Naive thymus-derived CD4-positive, alpha-beta T cell (primary cell): Measurements from ENCODE around the gene LHPP. TPM values are rescaled to one million over a fixed set of nuclear protein-coding genes. Genes with fewer than 3 reads are reported as not detected.

ENCODE experiments used
- ATAC-seq: fragments of 150-1000 bp; cut with Tn5 transposase; 2 replicates; pipeline ENCODE4 v1.10.0; 2021; ENCODE audit warnings: mild to moderate bottlenecking, moderate library complexity
- CTCF ChIA-PET: fragments of 350-600 bp; sonication (Branson Sonifier 250); formaldehyde crosslinking; loops from one replicate; lab custom pipeline; 2021; ENCODE audit warnings: antibody characterized with exemption; lab: Charles Lee
- POLR2A ChIA-PET: fragments of 350-600 bp; sonication (Branson Sonifier 250); formaldehyde crosslinking; loops from one replicate; lab custom pipeline; 2021; ENCODE audit warnings: antibody characterized with exemption, inconsistent platforms; lab: Charles Lee
- DNase-seq, 9 donors: peaks; one replicate each; pipeline versions ENCODE4 v3.0.0 to v3.0.0-alpha.2; 2020 to 2022; ENCODE audit warnings: mixed read lengths in 1 of 9
- H3K27ac ChIP-seq: one replicate; pipeline ENCODE4 v1.7.0; 2013; ENCODE audit warnings: mild to moderate bottlenecking, low read depth, low read length, moderate library complexity
- H3K27me3 ChIP-seq, 2 donors: one replicate each; pipeline ENCODE4 v1.7.0; 2013; ENCODE audit warnings: low read length in 2 of 2, mild to moderate bottlenecking in 2 of 2, moderate library complexity in 2 of 2; ENCODE audit not compliant: control insufficient read depth in 2 of 2, insufficient read depth in 2 of 2
- H3K36me3 ChIP-seq, 3 experiments: 1 replicate in 2 of 3; 2 replicates in 1 of 3; pipeline ENCODE4 v1.7.0; 2013; ENCODE audit warnings: low read length in 3 of 3, mild to moderate bottlenecking in 3 of 3, moderate library complexity in 1 of 3; ENCODE audit not compliant: insufficient read depth in 3 of 3, control insufficient read depth in 2 of 3
- H3K4me1 ChIP-seq, 2 donors: one replicate each; pipeline ENCODE4 v1.7.0; 2013; ENCODE audit warnings: low read length in 2 of 2, mild to moderate bottlenecking in 2 of 2, moderate library complexity in 1 of 2; ENCODE audit not compliant: control insufficient read depth in 2 of 2, insufficient read depth in 2 of 2
- H3K4me3 ChIP-seq: 2 replicates; pipeline ENCODE4 v1.7.0; 2013; ENCODE audit warnings: mild to moderate bottlenecking, low read length
- H3K9me3 ChIP-seq, 3 experiments: 1 replicate in 2 of 3; 2 replicates in 1 of 3; pipeline ENCODE4 v1.7.0; 2013; ENCODE audit warnings: low read length in 3 of 3; ENCODE audit not compliant: control insufficient read depth in 2 of 3
- H3K27ac Mint-ChIP-seq, 9 donors: one replicate each; pipeline ENCODE4 v1.8.0; 2020 to 2022; ENCODE audit warnings: mixed read lengths in 9 of 9, mild to moderate bottlenecking in 8 of 9, moderate library complexity in 5 of 9, inconsistent platforms in 2 of 9
- H3K27me3 Mint-ChIP-seq, 5 donors: one replicate each; pipeline ENCODE4 v1.8.0; 2021 to 2022; ENCODE audit warnings: mixed read lengths in 5 of 5, mild to moderate bottlenecking in 1 of 5
- H3K36me3 Mint-ChIP-seq, 5 donors: one replicate each; pipeline ENCODE4 v1.8.0; 2020 to 2022; ENCODE audit warnings: mixed read lengths in 5 of 5, mild to moderate bottlenecking in 3 of 5, inconsistent platforms in 1 of 5
- H3K4me1 Mint-ChIP-seq, 7 donors: one replicate each; pipeline ENCODE4 v1.8.0; 2020 to 2022; ENCODE audit warnings: mixed read lengths in 7 of 7, mild to moderate bottlenecking in 3 of 7, inconsistent platforms in 1 of 7
- H3K4me3 Mint-ChIP-seq, 10 donors: one replicate each; pipeline ENCODE4 v1.8.0; 2020 to 2022; ENCODE audit warnings: mild to moderate bottlenecking in 10 of 10, mixed read lengths in 10 of 10, moderate library complexity in 6 of 10, inconsistent platforms in 2 of 10
- H3K9me3 Mint-ChIP-seq, 11 donors: one replicate each; pipeline ENCODE4 v1.8.0; 2020 to 2022; ENCODE audit warnings: mixed read lengths in 11 of 11, mild to moderate bottlenecking in 4 of 11, inconsistent platforms in 1 of 11, moderate library complexity in 1 of 11
- intact Hi-C, 2 donors: fragments of 100-400 bp; cut with micrococcal nuclease; formaldehyde crosslinking; loops; one replicate each; pipeline ENCODE4 v1.15.1; 2023
- polyA plus RNA-seq, 2 donors: library from polyadenylated mRNA; unstranded; fragments of 300-500 nt; fragmentation: Illumina TruSeq; gene quantifications; one replicate each; pipeline ENCODE4 v1.2.3, GENCODE V29; 2021
- total RNA-seq, 6 experiments: library from RNA in 5 of 6; stranded (reverse) in 5 of 6; gene quantifications; 1 replicate in 5 of 6; 2 replicates in 1 of 6; pipeline ENCODE4 v1.2.3 and lab custom pipeline; 2021 to 2026

The LHPP gene
- total and polyA plus RNA-seq, 7 experiments from 2014 or later = 19.8 to 31.2 (median 23.4) TPM

GRCh38 chr10:124624466-124624865, 162.8 kb downstream of the LHPP start:
- intact Hi-C loops = no loop called here
- ATAC-seq (no peak), DNase-seq (no peak)
- Histone ChIP-seq H3K9me3 (no peaks in the 10 kb centered on the region), H3K4me3 (no peak overlapping the region), H3K27me3 (no peaks in the 10 kb centered on the region), H3K36me3 (peaks cover 0 to 14% (median 0%) of the 10 kb centered on the region in 3 experiments), H3K4me1 (peaks cover 30 to 34% of the 10 kb centered on the region in 2 donors), H3K27ac (no peak overlapping the region)
- peaks cover 0 to 1% (median 0%) of the 10 kb centered on the region in 11 donors for H3K9me3 Mint-ChIP-seq
- H3K36me3 Mint-ChIP-seq = peaks cover 0 to 10% (median 0%) of the 10 kb centered on the region in 5 donors
- peak overlapping the region in 4 of 9 donors; percentile 34 to 81 (median 64) for H3K27ac Mint-ChIP-seq
- peak overlapping the region in 3 of 10 donors; percentile 8 to 57 (median 25) for H3K4me3 Mint-ChIP-seq
- H3K4me1 Mint-ChIP-seq = peaks cover 20 to 60% (median 40%) of the 10 kb centered on the region in 7 donors
- CTCF ChIA-PET = interaction anchor here (0.8 kb wide), 1 partner anchor 104 kb away, joined by 3 read pairs; no protein-coding TSS in a partner anchor
- POLR2A ChIA-PET = interaction anchor here (1.3 kb wide), 1 partner anchor 117 kb away, joined by 4 read pairs; no protein-coding TSS in a partner anchor
- no peaks in the 10 kb centered on the region for H3K27me3 Mint-ChIP-seq

DNA sequence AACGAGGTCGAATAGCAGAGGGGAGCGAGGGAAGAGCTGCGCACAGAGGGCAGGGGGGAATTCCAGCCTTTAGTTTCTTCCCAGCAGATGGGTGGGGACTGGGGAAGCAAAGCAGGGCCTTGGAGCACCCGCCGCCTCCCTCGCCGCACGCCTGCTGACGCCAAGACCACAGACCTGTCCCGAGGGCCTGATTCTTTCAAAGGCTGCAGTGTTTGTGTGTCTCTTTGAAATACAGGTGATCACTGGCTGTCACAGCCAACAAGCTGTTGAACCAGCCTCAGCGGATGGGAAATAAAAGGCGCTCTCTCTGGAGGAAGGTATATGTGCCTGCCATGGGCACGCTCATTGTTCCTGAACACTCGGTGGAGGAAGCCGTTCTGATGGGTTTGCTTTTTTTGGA, 163.3 kb downstream of the LHPP start:
- Histone ChIP-seq H3K4me3 (no peak overlapping the region), H3K4me1 (peaks cover 27 to 30% of the 10 kb centered on the region in 2 donors), H3K9me3 (no peaks in the 10 kb centered on the region), H3K27me3 (no peaks in the 10 kb centered on the region), H3K27ac (no peak overlapping the region), H3K36me3 (peaks cover 0 to 14% (median 0%) of the 10 kb centered on the region in 3 experiments)
- no peak for ATAC-seq
- Mint-ChIP-seq H3K27ac (peak overlapping the region in 7 of 9 donors; percentile 34 to 93 (median 70)), H3K27me3 (no peaks in the 10 kb centered on the region), H3K9me3 (peaks cover 0 to 1% (median 0%) of the 10 kb centered on the region in 11 donors), H3K36me3 (peaks cover 0 to 10% (median 0%) of the 10 kb centered on the region in 5 donors), H3K4me1 (peaks cover 21 to 60% (median 39%) of the 10 kb centered on the region in 7 donors), H3K4me3 (peak overlapping the region in 6 of 10 donors; percentile 8 to 70 (median 54))
- DNase-seq = no peak
- intact Hi-C loops = no loop called here
- POLR2A ChIA-PET = interaction anchor here (1.3 kb wide), 1 partner anchor 116 kb away, joined by 4 read pairs; no protein-coding TSS in a partner anchor
- CTCF ChIA-PET = interaction anchor here (0.6 to 0.8 kb wide), 2 partner anchors 52 to 103 kb away, joined by 3 read pairs; no protein-coding TSS in a partner anchor

DNA sequence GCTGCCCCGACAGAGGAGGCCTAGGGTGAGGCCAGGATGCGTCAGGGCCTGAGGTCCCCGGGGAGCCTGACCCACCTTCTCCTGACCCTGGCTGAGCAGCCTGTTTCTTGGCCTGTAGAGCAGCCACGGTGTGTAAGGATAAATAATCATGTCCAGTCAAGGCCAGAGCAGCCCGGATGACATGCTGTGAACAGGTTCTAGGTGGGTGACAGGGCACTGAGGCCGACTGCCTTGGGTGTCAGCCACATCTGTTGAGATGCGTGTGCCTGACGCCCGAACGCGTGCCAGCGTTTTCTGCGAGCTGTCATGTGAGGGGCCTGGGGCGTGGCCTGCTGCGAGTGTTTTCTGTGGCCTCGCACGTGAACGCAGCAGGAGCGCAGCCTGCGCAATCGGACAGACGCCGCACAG, 164.2 kb downstream of the LHPP start:
- H3K27me3 ChIP-seq = no peaks in the 10 kb centered on the region
- H3K9me3 ChIP-seq = no peaks in the 10 kb centered on the region
- H3K27ac ChIP-seq = no peak overlapping the region
- POLR2A ChIA-PET = interaction anchor here (2.0 to 3.0 kb wide), 2 partner anchors 93 to 116 kb away, joined by 17 to 21 read pairs; no protein-coding TSS in a partner anchor
- peaks cover 0 to 14% (median 0%) of the 10 kb centered on the region in 3 experiments for H3K36me3 ChIP-seq
- H3K4me1 ChIP-seq = peaks cover 28 to 30% of the 10 kb centered on the region in 2 donors
- ATAC-seq (no peak), DNase-seq (no peak)
- peaks cover 0 to 1% (median 0%) of the 10 kb centered on the region in 11 donors for H3K9me3 Mint-ChIP-seq
- H3K27me3 Mint-ChIP-seq = no peaks in the 10 kb centered on the region
- no peak overlapping the region for H3K4me3 Mint-ChIP-seq
- H3K4me3 ChIP-seq = no peak overlapping the region
- intact Hi-C loops = loop anchor here in 1 of 2 donors (2.0 kb wide), 1 partner anchor 87 kb away; no protein-coding TSS in a partner anchor
- peak overlapping the region in 2 of 9 donors; percentile 8 to 41 for H3K27ac Mint-ChIP-seq
- H3K4me1 Mint-ChIP-seq = peaks cover 21 to 58% (median 41%) of the 10 kb centered on the region in 7 donors
- peaks cover 0 to 10% (median 0%) of the 10 kb centered on the region in 5 donors for H3K36me3 Mint-ChIP-seq
- CTCF ChIA-PET = interaction anchor here (0.6 to 1.1 kb wide), 3 partner anchors 51 to 79 kb away, joined by 3 read pairs; no protein-coding TSS in a partner anchor

DNA sequence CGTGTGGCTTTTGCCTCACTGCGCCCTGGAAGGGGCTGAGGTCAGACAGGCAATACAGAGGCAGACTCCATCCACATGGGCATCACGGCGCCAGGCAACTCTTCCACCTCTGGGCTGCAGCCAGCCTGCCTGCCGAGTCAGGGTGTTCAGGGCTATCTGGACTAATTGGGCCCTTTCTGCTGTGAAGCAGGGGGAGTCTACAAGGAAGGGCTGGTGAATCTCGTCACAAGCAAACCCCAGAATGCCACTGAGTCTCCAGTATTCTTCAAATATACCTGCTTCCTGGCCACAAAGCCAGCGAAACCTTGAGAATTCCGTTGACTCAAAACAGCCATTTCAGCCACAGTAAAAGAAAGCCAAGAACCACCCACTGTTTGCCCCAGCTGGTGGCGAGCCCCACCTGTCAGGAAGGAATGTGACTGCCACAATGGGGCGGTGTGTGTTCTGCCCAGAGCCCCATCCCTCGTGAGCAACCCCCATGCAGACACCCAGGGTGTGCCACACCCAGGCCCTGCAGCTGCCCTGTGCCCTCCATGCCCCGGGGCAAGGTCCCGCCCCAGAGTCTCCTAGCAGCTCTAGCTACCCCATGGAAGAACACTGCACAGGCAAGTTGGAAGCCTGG, 165.2 kb downstream of the LHPP start:
- peaks cover 0 to 1% (median 0%) of the 10 kb centered on the region in 11 donors for H3K9me3 Mint-ChIP-seq
- H3K27ac Mint-ChIP-seq = peak overlapping the region; percentile 71 to 91 (median 83)
- H3K4me3 ChIP-seq = peak overlapping the region; percentile 1
- intact Hi-C loops = loop anchor here in 1 of 2 donors (1.0 to 2.0 kb wide), 4 partner anchors 9 to 114 kb away; no protein-coding TSS in a partner anchor
- ChIA-PET POLR2A (interaction anchor here (0.6 to 3.0 kb wide), 11 partner anchors 10 to 119 kb away, joined by 3 to 21 read pairs (median 3); no protein-coding TSS in a partner anchor), CTCF (interaction anchor here (0.8 to 5.1 kb wide), 10 partner anchors 10 to 118 kb away, joined by 3 to 44 read pairs (median 5); no protein-coding TSS in a partner anchor)
- peaks cover 34 to 38% of the 10 kb centered on the region in 2 donors for H3K4me1 ChIP-seq
- H3K4me3 Mint-ChIP-seq = peak overlapping the region in 9 of 10 donors; percentile 46 to 71 (median 63)
- peak overlapping the region; percentile 16 for H3K27ac ChIP-seq
- H3K36me3 Mint-ChIP-seq = peaks cover 0 to 9% (median 0%) of the 10 kb centered on the region in 5 donors
- H3K4me1 Mint-ChIP-seq = peaks cover 25 to 58% (median 48%) of the 10 kb centered on the region in 7 donors
- no peaks in the 10 kb centered on the region for H3K9me3 ChIP-seq
- no peaks in the 10 kb centered on the region for H3K27me3 ChIP-seq
- peaks cover 0 to 14% (median 0%) of the 10 kb centered on the region in 3 experiments for H3K36me3 ChIP-seq
- no peaks in the 10 kb centered on the region for H3K27me3 Mint-ChIP-seq
- peak; percentile 77 for ATAC-seq
- peak in 6 of 9 donors; percentile 29 to 57 (median 40) for DNase-seq

DNA sequence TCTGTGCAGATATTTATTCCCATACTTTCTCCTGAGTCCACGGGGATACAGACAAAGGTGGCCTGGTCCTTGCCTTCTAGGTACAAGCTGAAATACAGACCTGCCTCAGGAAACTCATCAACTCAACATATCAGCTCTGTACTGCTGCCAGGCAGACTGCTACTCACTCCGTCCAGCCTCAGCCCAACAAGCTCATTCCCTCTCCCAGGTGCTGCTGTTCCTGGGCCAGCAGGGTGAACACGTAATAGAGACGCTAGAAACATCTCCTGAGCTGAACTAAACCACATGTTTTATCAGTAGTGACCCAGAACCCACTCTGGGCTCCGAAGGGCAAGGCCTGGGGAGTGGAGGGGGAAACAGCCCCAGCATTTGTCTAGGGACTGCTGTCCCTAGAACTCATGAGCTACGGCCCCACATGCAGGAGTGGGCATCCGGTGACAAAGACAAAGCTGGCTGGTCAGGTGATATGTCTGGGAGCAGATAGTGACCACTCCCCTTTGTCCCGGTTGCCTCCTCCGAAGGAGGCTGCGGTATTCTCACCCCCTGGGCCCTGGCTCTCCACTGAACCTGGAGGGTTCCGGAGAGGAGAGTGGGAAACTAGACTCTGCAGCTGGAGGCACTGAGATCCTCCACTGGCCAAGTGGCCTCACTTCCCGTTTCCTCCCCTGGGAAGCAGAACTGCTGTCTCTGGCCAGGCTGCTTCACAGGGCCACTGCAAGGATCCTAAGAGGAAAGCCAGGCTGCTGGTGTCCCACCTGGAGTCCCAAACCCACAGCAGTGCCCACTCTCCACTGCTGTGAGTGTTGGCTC, 166.4 kb downstream of the LHPP start:
- intact Hi-C loops = loop anchor here in 1 of 2 donors (1.0 to 2.0 kb wide), 4 partner anchors 8 to 113 kb away; no protein-coding TSS in a partner anchor
- ChIA-PET CTCF (interaction anchor here (0.8 to 5.1 kb wide), 12 partner anchors 10 to 117 kb away, joined by 3 to 44 read pairs (median 4); no protein-coding TSS in a partner anchor), POLR2A (interaction anchor here (0.6 to 3.0 kb wide), 12 partner anchors 9 to 232 kb away, joined by 3 to 21 read pairs (median 4); no protein-coding TSS in a partner anchor)
- peak overlapping the region in 8 of 9 donors; percentile 42 to 89 (median 72) for H3K27ac Mint-ChIP-seq
- H3K9me3 ChIP-seq = no peaks in the 10 kb centered on the region
- peaks cover 0 to 5% (median 0%) of the 10 kb centered on the region in 3 experiments for H3K36me3 ChIP-seq
- peak overlapping the region in 7 of 10 donors; percentile 15 to 74 (median 49) for H3K4me3 Mint-ChIP-seq
- no peaks in the 10 kb centered on the region for H3K9me3 Mint-ChIP-seq
- H3K27me3 ChIP-seq = no peaks in the 10 kb centered on the region
- peaks cover 25 to 70% (median 55%) of the 10 kb centered on the region in 7 donors for H3K4me1 Mint-ChIP-seq
- H3K4me1 ChIP-seq = peaks cover 34 to 47% of the 10 kb centered on the region in 2 donors
- no peak overlapping the region for H3K27ac ChIP-seq
- H3K36me3 Mint-ChIP-seq = peaks cover 0 to 9% (median 0%) of the 10 kb centered on the region in 5 donors
- no peak for DNase-seq
- ATAC-seq = no peak
- no peaks in the 10 kb centered on the region for H3K27me3 Mint-ChIP-seq
- H3K4me3 ChIP-seq = no peak overlapping the region
